Naive thymus-derived CD4-positive, alpha-beta T cell (primary cell): ENCODE results near the gene RFK. TPM values are rescaled to one million over a fixed set of nuclear protein-coding genes. Genes with fewer than 3 reads are reported as not detected.

Experiments used
- ATAC-seq: fragments of 150-1000 bp; cut with Tn5 transposase; 2 replicates; pipeline ENCODE4 v1.10.0; 2021; ENCODE audit warnings: mild to moderate bottlenecking, moderate library complexity
- CTCF ChIA-PET: fragments of 350-600 bp; sonication (Branson Sonifier 250); formaldehyde crosslinking; loops from one replicate; lab custom pipeline; 2021; ENCODE audit warnings: antibody characterized with exemption; lab: Charles Lee
- POLR2A ChIA-PET: fragments of 350-600 bp; sonication (Branson Sonifier 250); formaldehyde crosslinking; loops from one replicate; lab custom pipeline; 2021; ENCODE audit warnings: antibody characterized with exemption, inconsistent platforms; lab: Charles Lee
- DNase-seq, 9 donors: peaks; one replicate each; pipeline versions ENCODE4 v3.0.0 to v3.0.0-alpha.2; 2020 to 2022; ENCODE audit warnings: mixed read lengths in 1 of 9
- H3K27ac ChIP-seq: one replicate; pipeline ENCODE4 v1.7.0; 2013; ENCODE audit warnings: mild to moderate bottlenecking, low read depth, low read length, moderate library complexity
- H3K27me3 ChIP-seq, 2 donors: one replicate each; pipeline ENCODE4 v1.7.0; 2013; ENCODE audit warnings: low read length in 2 of 2, mild to moderate bottlenecking in 2 of 2, moderate library complexity in 2 of 2; ENCODE audit not compliant: control insufficient read depth in 2 of 2, insufficient read depth in 2 of 2
- H3K36me3 ChIP-seq, 3 experiments: 1 replicate in 2 of 3; 2 replicates in 1 of 3; pipeline ENCODE4 v1.7.0; 2013; ENCODE audit warnings: low read length in 3 of 3, mild to moderate bottlenecking in 3 of 3, moderate library complexity in 1 of 3; ENCODE audit not compliant: insufficient read depth in 3 of 3, control insufficient read depth in 2 of 3
- H3K4me1 ChIP-seq, 2 donors: one replicate each; pipeline ENCODE4 v1.7.0; 2013; ENCODE audit warnings: low read length in 2 of 2, mild to moderate bottlenecking in 2 of 2, moderate library complexity in 1 of 2; ENCODE audit not compliant: control insufficient read depth in 2 of 2, insufficient read depth in 2 of 2
- H3K4me3 ChIP-seq: 2 replicates; pipeline ENCODE4 v1.7.0; 2013; ENCODE audit warnings: mild to moderate bottlenecking, low read length
- H3K9me3 ChIP-seq, 3 experiments: 1 replicate in 2 of 3; 2 replicates in 1 of 3; pipeline ENCODE4 v1.7.0; 2013; ENCODE audit warnings: low read length in 3 of 3; ENCODE audit not compliant: control insufficient read depth in 2 of 3
- H3K27ac Mint-ChIP-seq, 9 donors: one replicate each; pipeline ENCODE4 v1.8.0; 2020 to 2022; ENCODE audit warnings: mixed read lengths in 9 of 9, mild to moderate bottlenecking in 8 of 9, moderate library complexity in 5 of 9, inconsistent platforms in 2 of 9
- H3K27me3 Mint-ChIP-seq, 5 donors: one replicate each; pipeline ENCODE4 v1.8.0; 2021 to 2022; ENCODE audit warnings: mixed read lengths in 5 of 5, mild to moderate bottlenecking in 1 of 5
- H3K36me3 Mint-ChIP-seq, 5 donors: one replicate each; pipeline ENCODE4 v1.8.0; 2020 to 2022; ENCODE audit warnings: mixed read lengths in 5 of 5, mild to moderate bottlenecking in 3 of 5, inconsistent platforms in 1 of 5
- H3K4me1 Mint-ChIP-seq, 7 donors: one replicate each; pipeline ENCODE4 v1.8.0; 2020 to 2022; ENCODE audit warnings: mixed read lengths in 7 of 7, mild to moderate bottlenecking in 3 of 7, inconsistent platforms in 1 of 7
- H3K4me3 Mint-ChIP-seq, 10 donors: one replicate each; pipeline ENCODE4 v1.8.0; 2020 to 2022; ENCODE audit warnings: mild to moderate bottlenecking in 10 of 10, mixed read lengths in 10 of 10, moderate library complexity in 6 of 10, inconsistent platforms in 2 of 10
- H3K9me3 Mint-ChIP-seq, 11 donors: one replicate each; pipeline ENCODE4 v1.8.0; 2020 to 2022; ENCODE audit warnings: mixed read lengths in 11 of 11, mild to moderate bottlenecking in 4 of 11, inconsistent platforms in 1 of 11, moderate library complexity in 1 of 11
- intact Hi-C, 2 donors: fragments of 100-400 bp; cut with micrococcal nuclease; formaldehyde crosslinking; loops; one replicate each; pipeline ENCODE4 v1.15.1; 2023
- polyA plus RNA-seq, 2 donors: library from polyadenylated mRNA; unstranded; fragments of 300-500 nt; fragmentation: Illumina TruSeq; gene quantifications; one replicate each; pipeline ENCODE4 v1.2.3, GENCODE V29; 2021
- total RNA-seq, 6 experiments: library from RNA in 5 of 6; stranded (reverse) in 5 of 6; gene quantifications; 1 replicate in 5 of 6; 2 replicates in 1 of 6; pipeline ENCODE4 v1.2.3 and lab custom pipeline; 2021 to 2026

Gene RFK
- total and polyA plus RNA-seq, 7 experiments from 2014 or later = 6.8 to 25.9 (median 11.5) TPM

GRCh38 chr9:76396144-76396543 lies 1.9 kb upstream of the RFK start:
- Histone ChIP-seq H3K4me1 (peaks cover 10 to 13% of the 10 kb centered on the region in 2 donors), H3K4me3 (no peak overlapping the region), H3K9me3 (no peaks in the 10 kb centered on the region), H3K27ac (no peak overlapping the region), H3K27me3 (no peaks in the 10 kb centered on the region), H3K36me3 (peaks cover 0 to 5% (median 0%) of the 10 kb centered on the region in 3 experiments)
- H3K36me3 Mint-ChIP-seq = peaks cover 0 to 11% (median 8%) of the 10 kb centered on the region in 5 donors
- peak overlapping the region in 4 of 9 donors; percentile 55 to 95 (median 82) for H3K27ac Mint-ChIP-seq
- ATAC-seq (no peak), DNase-seq (no peak)
- H3K4me3 Mint-ChIP-seq = no peak overlapping the region
- H3K4me1 Mint-ChIP-seq = peaks cover 17 to 41% (median 27%) of the 10 kb centered on the region in 7 donors
- peaks cover 0 to 9% (median 0%) of the 10 kb centered on the region in 11 donors for H3K9me3 Mint-ChIP-seq
- H3K27me3 Mint-ChIP-seq = no peaks in the 10 kb centered on the region
- CTCF ChIA-PET = no interaction called here
- intact Hi-C loops = loop anchor here in 1 of 2 donors (10.0 kb wide), 1 partner anchor 1241 kb away; no protein-coding TSS in a partner anchor
- POLR2A ChIA-PET = no interaction called here

- Mint-ChIP-seq H3K4me3 (peak overlapping the region; percentile 41 to 100 (median 96)), H3K4me1 (peaks cover 16 to 43% (median 33%) of the 10 kb centered on the region in 7 donors), H3K27ac (peak overlapping the region; percentile 68 to 99 (median 95)), H3K9me3 (peaks cover 0 to 9% (median 0%) of the 10 kb centered on the region in 11 donors), H3K36me3 (peaks cover 0 to 17% (median 8%) of the 10 kb centered on the region in 5 donors), H3K27me3 (no peaks in the 10 kb centered on the region)
- H3K36me3 ChIP-seq = peaks cover 0 to 5% (median 0%) of the 10 kb centered on the region in 3 experiments
- peaks cover 10 to 13% of the 10 kb centered on the region in 2 donors for H3K4me1 ChIP-seq
- H3K4me3 ChIP-seq = no peak overlapping the region
- H3K27ac ChIP-seq = peak overlapping the region; percentile 93
- DNase-seq (no peak), ATAC-seq (no peak)
- ChIA-PET CTCF (no interaction called here), POLR2A (interaction anchor here (1.3 kb wide), 1 partner anchor 63 kb away, joined by 6 read pairs; the partner anchor contains the start of gene GCNT1)
- H3K27me3 ChIP-seq = no peaks in the 10 kb centered on the region
- intact Hi-C loops = loop anchor here (2.0 to 10.0 kb wide), 8 partner anchors 51 to 1443 kb away; partner anchors contain the start of genes C9orf40 (in 1 of the 2), NMRK1 (in 1 of the 2) and OSTF1 (in 1 of the 2)
- H3K9me3 ChIP-seq = no peaks in the 10 kb centered on the region
Observed at GRCh38 chr9:76395381-76395780, 1.2 kb upstream of the RFK start.

GRCh38 chr9:76394960-76395252 lies 680 bp upstream of the RFK start:
- Mint-ChIP-seq H3K4me1 (peaks cover 13 to 39% (median 33%) of the 10 kb centered on the region in 7 donors), H3K4me3 (peak overlapping the region; percentile 94 to 100 (median 97)), H3K27ac (peak overlapping the region; percentile 95 to 99 (median 98)), H3K27me3 (no peaks in the 10 kb centered on the region), H3K36me3 (peaks cover 0 to 17% (median 8%) of the 10 kb centered on the region in 5 donors), H3K9me3 (peaks cover 0 to 9% (median 0%) of the 10 kb centered on the region in 11 donors)
- CTCF ChIA-PET = interaction anchor here (1.2 to 2.0 kb wide), 4 partner anchors 9 to 1307 kb away, joined by 4 to 7 read pairs (median 4); partner anchors contain the start of genes NMRK1 and OSTF1
- Histone ChIP-seq H3K4me3 (peak overlapping the region; percentile 92), H3K27me3 (no peaks in the 10 kb centered on the region), H3K4me1 (peaks cover 10 to 13% of the 10 kb centered on the region in 2 donors), H3K9me3 (no peaks in the 10 kb centered on the region), H3K36me3 (peaks cover 0 to 5% (median 0%) of the 10 kb centered on the region in 3 experiments), H3K27ac (peak overlapping the region; percentile 93)
- intact Hi-C loops = loop anchor here (1.0 to 10.0 kb wide), 21 partner anchors 8 to 1443 kb away; partner anchors contain the start of genes C9orf40 (in 2 of the 2), CARNMT1 (in 2 of the 2), NMRK1 (in 2 of the 2) and OSTF1 (in 2 of the 2)
- peak; percentile 70 for ATAC-seq
- DNase-seq = peak in 1 of 9 donors; percentile 68
- POLR2A ChIA-PET = interaction anchor here (0.8 to 2.5 kb wide), 6 partner anchors 64 to 1637 kb away, joined by 3 to 8 read pairs (median 4); partner anchors contain the start of genes C9orf40, CARNMT1, GCNT1 and GNAQ

GRCh38 chr9:76390656-76391055 lies 3.6 kb downstream of the RFK start:
- peaks cover 4 to 28% (median 7%) of the 10 kb centered on the region in 3 experiments for H3K36me3 ChIP-seq
- H3K9me3 ChIP-seq = no peaks in the 10 kb centered on the region
- Mint-ChIP-seq H3K27me3 (no peaks in the 10 kb centered on the region), H3K4me3 (no peak overlapping the region), H3K9me3 (peaks cover 0 to 9% (median 0%) of the 10 kb centered on the region in 11 donors), H3K27ac (peak overlapping the region in 1 of 9 donors; percentile 67), H3K4me1 (peaks cover 18 to 38% (median 34%) of the 10 kb centered on the region in 7 donors), H3K36me3 (peaks cover 4 to 22% (median 14%) of the 10 kb centered on the region in 5 donors)
- ATAC-seq = no peak
- no peak overlapping the region for H3K27ac ChIP-seq
- no peaks in the 10 kb centered on the region for H3K27me3 ChIP-seq
- DNase-seq = no peak
- POLR2A ChIA-PET = no interaction called here
- peaks cover 10 to 11% of the 10 kb centered on the region in 2 donors for H3K4me1 ChIP-seq
- CTCF ChIA-PET = no interaction called here
- intact Hi-C loops = loop anchor here (5.0 to 10.0 kb wide), 4 partner anchors 368 to 1438 kb away; partner anchors contain the start of gene C9orf40 (in 1 of the 2)
- no peak overlapping the region for H3K4me3 ChIP-seq

- H3K36me3 Mint-ChIP-seq = peaks cover 0 to 30% (median 11%) of the 10 kb centered on the region in 5 donors
- Histone ChIP-seq H3K4me1 (no peaks in the 10 kb centered on the region), H3K36me3 (peaks cover 0 to under 1% (median 0%) of the 10 kb centered on the region in 3 experiments), H3K4me3 (no peak overlapping the region), H3K27me3 (no peaks in the 10 kb centered on the region), H3K27ac (no peak overlapping the region), H3K9me3 (no peaks in the 10 kb centered on the region)
- H3K4me1 Mint-ChIP-seq = peaks cover 0 to 3% (median 0%) of the 10 kb centered on the region in 7 donors
- H3K9me3 Mint-ChIP-seq = no peaks in the 10 kb centered on the region
- ChIA-PET CTCF (no interaction called here), POLR2A (no interaction called here)
- H3K27me3 Mint-ChIP-seq = no peaks in the 10 kb centered on the region
- DNase-seq = no peak
- no peak overlapping the region for H3K4me3 Mint-ChIP-seq
- ATAC-seq = no peak
- intact Hi-C loops = no loop called here
- no peak overlapping the region for H3K27ac Mint-ChIP-seq
Observed at GRCh38 chr9:76379494-76379893, 14.7 kb downstream of the RFK start.

- peaks cover 0 to 23% (median 5%) of the 10 kb centered on the region in 5 donors for H3K36me3 Mint-ChIP-seq
- no peak overlapping the region for H3K4me3 ChIP-seq
- H3K9me3 ChIP-seq = no peaks in the 10 kb centered on the region
- CTCF ChIA-PET = interaction anchor here (1.1 kb wide), 1 partner anchor 9 kb away, joined by 3 read pairs; no protein-coding TSS in a partner anchor
- no peaks in the 10 kb centered on the region for H3K27me3 ChIP-seq
- no peak overlapping the region for H3K27ac Mint-ChIP-seq
- H3K27ac ChIP-seq = no peak overlapping the region
- DNase-seq = no peak
- intact Hi-C loops = no loop called here
- H3K4me3 Mint-ChIP-seq = no peak overlapping the region
- peaks cover 0 to 3% (median 0%) of the 10 kb centered on the region in 7 donors for H3K4me1 Mint-ChIP-seq
- POLR2A ChIA-PET = no interaction called here
- ATAC-seq = no peak
- no peaks in the 10 kb centered on the region for H3K27me3 Mint-ChIP-seq
- H3K4me1 ChIP-seq = no peaks in the 10 kb centered on the region
- H3K36me3 ChIP-seq = no peaks in the 10 kb centered on the region
- no peaks in the 10 kb centered on the region for H3K9me3 Mint-ChIP-seq
Observed at GRCh38 chr9:76378367-76379073, 15.7 kb downstream of the RFK start.
